ENCODE data around the gene NAALAD2.
"Not testable (repeated sequence)": the region's sequence is repeated elsewhere in the genome, so short reads cannot be mapped to it uniquely, and the experiment has no call there.

NAALAD2 gene

DNA sequence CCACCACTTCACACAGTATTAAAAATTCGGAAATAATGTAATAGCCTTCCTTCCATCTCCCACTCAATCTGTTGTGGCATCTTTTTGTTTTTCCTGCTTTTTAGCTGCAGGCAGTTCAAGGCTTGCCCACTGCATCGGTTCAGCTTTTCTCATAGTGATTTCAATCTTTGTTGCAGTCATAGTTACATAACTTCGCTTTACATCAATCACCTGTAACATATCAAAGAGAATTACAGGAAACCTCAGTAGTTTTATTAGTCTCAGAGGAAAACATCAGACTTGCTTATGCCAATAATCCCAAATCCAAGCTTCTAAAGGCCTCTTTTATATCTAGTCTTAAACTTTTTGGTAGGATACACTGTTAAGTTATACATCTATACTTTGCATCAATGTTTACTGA is 67.9 kb downstream of the NAALAD2 start:
- TF ChIP-seq, protein P1, sequence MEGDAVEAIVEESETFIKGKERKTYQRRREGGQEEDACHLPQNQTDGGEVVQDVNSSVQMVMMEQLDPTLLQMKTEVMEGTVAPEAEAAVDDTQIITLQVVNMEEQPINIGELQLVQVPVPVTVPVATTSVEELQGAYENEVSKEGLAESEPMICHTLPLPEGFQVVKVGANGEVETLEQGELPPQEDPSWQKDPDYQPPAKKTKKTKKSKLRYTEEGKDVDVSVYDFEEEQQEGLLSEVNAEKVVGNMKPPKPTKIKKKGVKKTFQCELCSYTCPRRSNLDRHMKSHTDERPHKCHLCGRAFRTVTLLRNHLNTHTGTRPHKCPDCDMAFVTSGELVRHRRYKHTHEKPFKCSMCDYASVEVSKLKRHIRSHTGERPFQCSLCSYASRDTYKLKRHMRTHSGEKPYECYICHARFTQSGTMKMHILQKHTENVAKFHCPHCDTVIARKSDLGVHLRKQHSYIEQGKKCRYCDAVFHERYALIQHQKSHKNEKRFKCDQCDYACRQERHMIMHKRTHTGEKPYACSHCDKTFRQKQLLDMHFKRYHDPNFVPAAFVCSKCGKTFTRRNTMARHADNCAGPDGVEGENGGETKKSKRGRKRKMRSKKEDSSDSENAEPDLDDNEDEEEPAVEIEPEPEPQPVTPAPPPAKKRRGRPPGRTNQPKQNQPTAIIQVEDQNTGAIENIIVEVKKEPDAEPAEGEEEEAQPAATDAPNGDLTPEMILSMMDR (IDR thresholded peaks at IDR 0.05; ENCODE audit: low read depth, low read length) = no peak
- no peak overlapping the region for H3K4me3 ChIP-seq (ENCODE audit: low read depth, low read length)

DNA sequence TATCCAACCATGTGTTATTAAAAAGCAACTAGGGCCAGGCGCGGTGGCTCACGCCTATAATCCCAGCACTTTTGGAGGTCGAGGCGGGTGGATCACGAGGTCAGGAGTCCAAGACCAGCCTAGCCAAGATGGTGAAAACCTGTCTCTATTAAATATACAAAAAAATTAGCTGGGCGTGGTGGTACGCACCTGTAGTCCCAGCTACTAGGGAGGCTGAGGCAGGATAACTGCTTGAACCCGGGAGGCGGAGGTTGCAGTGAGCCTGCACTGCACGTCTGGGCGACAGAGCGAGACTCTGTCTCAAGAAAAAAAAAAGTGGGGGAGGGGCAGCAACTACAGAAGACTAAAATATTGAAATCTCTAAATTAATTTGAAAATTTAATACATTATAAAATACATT is 69.9 kb downstream of the NAALAD2 start:
- TF ChIP-seq, protein P1 (IDR thresholded peaks at IDR 0.05; ENCODE audit: low read depth, low read length) = no peak
- no peak overlapping the region for H3K4me3 ChIP-seq (ENCODE audit: low read depth, low read length)

DNA sequence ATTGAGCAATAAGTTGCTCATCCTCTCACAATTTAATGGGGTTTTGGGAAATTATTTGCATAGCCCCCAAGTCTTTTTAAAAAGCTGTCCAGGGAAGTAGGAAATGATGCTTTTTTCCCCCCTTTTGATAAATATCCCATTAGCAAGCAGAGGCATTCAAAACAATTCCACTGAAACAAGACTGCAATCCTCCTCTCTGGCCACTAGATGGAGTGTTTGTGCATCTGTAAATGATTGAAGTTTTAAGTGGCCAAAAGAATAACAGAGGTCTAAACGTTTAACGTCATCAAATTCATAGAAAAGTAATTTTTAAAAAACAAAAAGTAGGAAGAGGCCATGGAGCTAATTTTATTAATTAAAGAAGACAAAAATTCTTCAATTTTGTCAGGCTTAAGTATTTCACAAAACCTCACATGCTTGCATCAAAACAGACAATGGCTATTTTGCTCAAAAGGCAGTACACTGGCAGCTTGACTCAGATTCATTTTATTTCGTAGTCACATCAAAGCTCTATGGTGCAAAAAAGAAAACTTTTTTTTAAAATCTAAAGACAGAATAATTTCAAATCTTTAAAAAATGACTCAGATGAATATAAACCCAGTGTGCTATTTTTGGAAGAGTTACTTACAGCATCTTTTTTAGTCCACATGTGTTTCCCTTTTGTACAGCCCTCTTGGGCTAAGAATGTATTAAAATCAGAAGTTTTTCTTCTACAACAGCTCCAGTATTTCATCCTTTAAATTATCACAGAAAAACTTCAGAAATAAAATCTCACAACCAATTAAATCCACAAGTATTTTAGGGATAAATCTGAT is 70.6 kb downstream of the NAALAD2 start:
- no peak overlapping the region for H3K4me3 ChIP-seq (ENCODE audit: low read depth, low read length)
- TF ChIP-seq, protein P1 (IDR thresholded peaks at IDR 0.05; ENCODE audit: low read depth, low read length) = peak; percentile 65

DNA sequence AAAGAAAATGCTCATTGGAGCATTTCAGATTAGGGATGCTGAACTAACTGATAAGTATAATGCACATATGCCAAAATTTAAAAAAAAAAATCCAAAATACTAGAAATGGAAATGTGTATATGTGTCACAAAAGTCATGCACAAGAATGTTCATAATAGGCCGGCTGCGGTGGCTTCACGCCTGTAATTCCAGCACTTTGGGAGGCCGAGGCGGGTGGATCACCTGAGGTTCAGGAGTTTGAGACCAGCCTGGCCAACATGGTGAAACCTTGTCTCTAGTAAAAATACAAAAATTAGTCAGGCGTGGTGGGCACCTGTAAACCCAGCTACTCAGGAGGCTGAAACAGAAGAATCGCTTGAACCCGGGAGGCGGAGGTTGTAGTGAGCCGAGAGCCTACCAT is 73.5 kb downstream of the NAALAD2 start:
- H3K4me3 ChIP-seq (ENCODE audit: low read depth, low read length) = not testable (repeated sequence)

DNA sequence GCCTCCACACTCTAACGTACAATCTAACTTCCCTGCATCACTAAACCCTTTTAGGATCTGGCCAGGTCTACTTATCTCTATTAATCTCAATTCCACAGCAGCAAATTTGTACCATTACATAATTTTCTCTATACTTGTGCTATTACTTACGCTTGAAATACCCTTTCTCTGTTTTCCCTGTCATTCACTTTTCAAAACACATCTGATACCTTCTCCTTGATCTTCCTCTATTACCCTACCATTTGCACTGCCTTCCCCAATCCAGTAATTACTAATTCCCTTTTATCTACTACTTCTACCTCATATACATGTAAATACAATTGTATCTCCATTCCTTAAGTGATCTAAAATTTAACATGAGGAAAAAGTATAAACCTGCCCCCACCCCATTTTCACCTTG is 74.4 kb downstream of the NAALAD2 start:
- no peak overlapping the region for H3K4me3 ChIP-seq (ENCODE audit: low read depth, low read length)
- TF ChIP-seq, protein P1 (IDR thresholded peaks at IDR 0.05; ENCODE audit: low read depth, low read length) = no peak

DNA sequence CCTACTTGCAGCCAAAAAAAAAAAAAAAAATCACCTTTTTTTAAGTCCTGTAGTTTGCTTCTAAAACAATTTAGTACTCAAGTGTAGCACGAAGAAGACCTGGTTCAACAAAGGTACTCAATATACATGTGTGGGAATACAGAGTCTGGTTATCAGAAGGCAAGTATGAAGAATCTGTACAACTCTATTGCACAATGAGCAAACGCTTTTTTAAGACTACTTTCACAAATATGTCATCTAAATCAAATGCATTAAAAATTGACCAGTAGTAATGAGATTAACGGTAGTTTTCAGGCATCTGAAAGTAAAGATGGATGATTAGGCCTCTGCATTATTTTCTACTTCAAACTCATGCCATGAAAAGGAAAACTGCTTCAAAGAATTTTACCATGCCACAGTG is 78.9 kb downstream of the NAALAD2 start:
- TF ChIP-seq, protein P1 (IDR thresholded peaks at IDR 0.05; ENCODE audit: low read depth, low read length) = no peak
- no peak overlapping the region for H3K4me3 ChIP-seq (ENCODE audit: low read depth, low read length)

DNA sequence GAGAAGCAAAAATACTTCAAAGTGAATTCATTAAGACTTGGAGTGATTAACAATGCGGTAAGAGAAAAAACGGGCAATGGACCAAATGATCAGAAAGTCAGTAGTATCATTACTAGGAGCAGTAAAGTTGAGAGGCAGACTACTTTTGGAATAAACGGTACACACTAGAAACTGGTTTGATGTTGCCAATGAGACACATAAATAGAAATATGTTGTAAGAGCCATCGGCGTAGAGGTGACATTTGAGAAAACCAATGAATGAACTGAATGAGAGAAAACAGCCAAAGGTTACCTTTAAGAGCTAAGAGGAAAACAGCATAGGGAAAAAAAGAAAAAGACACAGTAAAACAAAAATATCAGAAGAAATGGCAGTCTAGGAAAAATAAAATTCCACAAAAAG is 82.1 kb downstream of the NAALAD2 start:
- no peak overlapping the region for H3K4me3 ChIP-seq (ENCODE audit: low read depth, low read length)
- TF ChIP-seq, protein P1 (IDR thresholded peaks at IDR 0.05; ENCODE audit: low read depth, low read length) = no peak

DNA sequence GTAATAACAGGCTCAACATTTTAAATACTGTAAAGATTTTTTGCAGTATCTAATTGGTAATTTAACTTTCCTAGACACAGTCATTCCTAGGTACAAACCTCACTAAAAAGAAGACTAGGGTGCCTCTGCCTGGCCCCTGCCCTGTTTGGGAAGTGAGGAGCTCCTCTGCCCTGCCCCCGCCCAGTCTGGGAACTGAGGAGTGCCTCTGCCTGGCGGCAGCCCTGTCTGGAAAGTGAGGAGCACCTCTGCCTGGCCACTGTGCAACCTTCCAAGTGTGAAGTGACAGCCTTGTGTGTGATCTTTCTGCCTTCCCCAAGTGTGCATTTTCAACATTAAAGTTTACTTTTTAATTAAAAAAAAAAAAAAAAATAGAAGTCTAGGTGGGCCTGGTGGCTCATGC is 84.1 kb downstream of the NAALAD2 start:
- no peak overlapping the region for H3K4me3 ChIP-seq (ENCODE audit: low read depth, low read length)

More for the DNA sequence above, 84.1 kb downstream of the NAALAD2 start:
- TF ChIP-seq, protein P1 (IDR thresholded peaks at IDR 0.05; ENCODE audit: low read depth, low read length) = no peak
